ENCODE data around the gene PRKD1. TPM values are rescaled to one million over a fixed set of nuclear protein-coding genes. Genes with fewer than 3 reads are reported as not detected.

Gene PRKD1
- polyA plus RNA-seq, 1 of the 3 experiments (the other 2 are of a cell fraction): 0.07 TPM

DNA sequence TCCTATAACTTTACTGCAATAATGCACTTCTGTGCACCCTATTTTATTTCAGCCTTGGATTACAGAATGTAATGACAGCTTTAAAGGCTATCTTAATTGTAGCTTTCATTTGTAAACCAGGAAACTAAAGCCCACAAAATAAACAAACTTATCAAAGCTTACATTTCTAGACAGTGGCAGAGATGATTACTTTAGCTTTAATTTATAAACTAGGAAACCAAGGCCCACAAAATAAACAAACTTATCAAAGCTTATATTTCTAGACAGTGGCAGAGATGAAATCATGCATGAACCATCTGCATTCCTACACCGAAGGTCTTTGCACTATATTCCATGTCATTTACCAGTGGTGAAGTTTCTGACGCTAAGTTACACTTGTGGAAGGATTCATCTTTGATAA is 74.4 kb downstream of the PRKD1 start:
- no peaks in the 10 kb centered on the region for H3K27me3 ChIP-seq (ENCODE audit: insufficient read depth)
- H3F3A ChIP-seq (replicated peaks; ENCODE audit: insufficient read depth): no peaks in the 10 kb centered on the region
- H3K27ac ChIP-seq (ENCODE audit: low read depth in 2 of 2, low read length in 1 of 2): no peak overlapping the region
- no peaks in the 10 kb centered on the region for H3K79me2 ChIP-seq (ENCODE audit: insufficient read depth)
- no peaks in the 10 kb centered on the region for H3K9me2 ChIP-seq
- H3K9ac ChIP-seq: no peak overlapping the region
- POLR2A ChIA-PET: no interaction called here
- H2AFZ ChIP-seq (ENCODE audit: low read depth): no peak overlapping the region
- no peak for TF ChIP-seq RCOR1 (IDR thresholded peaks at IDR 0.05; ENCODE audit: low read length)
- no peak overlapping the region for H3K4me2 ChIP-seq
- H3K9me3 ChIP-seq: no peaks in the 10 kb centered on the region
- H3K4me1 ChIP-seq (ENCODE audit: control insufficient read depth in 1 of 2, insufficient read depth in 2 of 2, low read depth in 1 of 2, low read length in 1 of 2): no peaks in the 10 kb centered on the region
- H3K4me3 ChIP-seq (ENCODE audit: low read depth in 2 of 2, low read length in 1 of 2): no peak overlapping the region
- CTCF ChIA-PET: no interaction called here
- H4K20me1 ChIP-seq (ENCODE audit: insufficient read depth): no peaks in the 10 kb centered on the region
- DNase-seq: no peak
- H3K36me3 ChIP-seq (replicated peaks in 1 of 2; ENCODE audit: control insufficient read depth in 1 of 2, insufficient read depth in 2 of 2, low read length in 1 of 2): no peaks in the 10 kb centered on the region
- 22% methylated on average over 2 of the region's 2 CpGs for WGBS (ENCODE audit: low lambda C conversion rate)

DNA sequence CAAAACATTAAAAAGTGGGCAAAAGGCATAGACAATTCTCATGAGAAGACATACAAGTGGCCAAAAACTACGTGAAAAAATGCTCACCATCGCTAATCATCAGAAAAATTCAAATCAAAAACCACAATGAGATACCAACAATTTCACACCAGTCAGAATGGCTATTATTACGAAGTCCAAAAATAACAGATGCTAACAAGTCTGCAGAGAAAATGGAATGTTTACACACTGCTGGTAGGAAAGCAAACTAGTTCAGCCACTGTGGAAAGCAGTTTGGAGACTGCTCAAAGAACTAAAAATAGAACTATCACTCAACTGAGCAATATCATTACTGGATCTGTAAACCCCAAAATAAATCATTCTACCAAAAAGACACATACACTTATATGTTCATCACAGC is 76.2 kb downstream of the PRKD1 start:
- Histone ChIP-seq H3K27ac (ENCODE audit: low read depth in 2 of 2, low read length in 1 of 2) (no peak overlapping the region), H2AFZ (ENCODE audit: low read depth) (no peak overlapping the region), H3K79me2 (ENCODE audit: insufficient read depth) (no peaks in the 10 kb centered on the region), H3K9ac (no peak overlapping the region), H3F3A (replicated peaks; ENCODE audit: insufficient read depth) (no peaks in the 10 kb centered on the region), H3K36me3 (replicated peaks in 1 of 2; ENCODE audit: control insufficient read depth in 1 of 2, insufficient read depth in 2 of 2, low read length in 1 of 2) (no peaks in the 10 kb centered on the region), H3K27me3 (ENCODE audit: insufficient read depth) (no peaks in the 10 kb centered on the region), H3K9me3 (no peaks in the 10 kb centered on the region), H3K4me1 (ENCODE audit: control insufficient read depth in 1 of 2, insufficient read depth in 2 of 2, low read depth in 1 of 2, low read length in 1 of 2) (no peaks in the 10 kb centered on the region), H3K4me3 (ENCODE audit: low read depth in 2 of 2, low read length in 1 of 2) (no peak overlapping the region), H3K9me2 (no peaks in the 10 kb centered on the region), H4K20me1 (ENCODE audit: insufficient read depth) (no peaks in the 10 kb centered on the region), H3K4me2 (no peak overlapping the region)
- POLR2A ChIA-PET: no interaction called here
- WGBS (ENCODE audit: low lambda C conversion rate): 2% methylated on average over 3 of the region's 3 CpGs
- TF ChIP-seq FOXM1 (IDR thresholded peaks at IDR 0.05; ENCODE audit: low read depth): no peak
- TF ChIP-seq NRF1 (IDR thresholded peaks at IDR 0.05; ENCODE audit: low read depth, low read length): no peak
- no peak for TF ChIP-seq GATA2 (CRISPR knock-in tag; IDR thresholded peaks at IDR 0.05)
- no peak for TF ChIP-seq RCOR1 (IDR thresholded peaks at IDR 0.05; ENCODE audit: low read length)
- no peak for TF ChIP-seq RXRA (IDR thresholded peaks at IDR 0.05; ENCODE audit: borderline replicate concordance, low read depth)
- CTCF ChIA-PET: no interaction called here
- DNase-seq: no peak

DNA sequence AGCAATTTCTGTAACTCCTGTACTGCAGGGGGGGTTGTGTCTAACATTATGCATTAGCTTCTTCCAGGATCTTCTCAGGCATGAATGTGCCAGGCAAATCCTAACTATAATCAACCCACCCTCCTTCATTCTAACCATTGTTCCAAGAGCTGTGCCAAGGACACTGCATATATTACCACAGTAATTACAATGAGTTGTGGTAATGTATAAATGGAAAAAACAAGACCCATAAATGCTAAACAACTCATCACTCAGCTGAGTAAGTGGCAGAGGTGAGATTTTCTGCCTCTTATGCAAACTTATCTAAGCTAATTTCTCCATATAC is 80.6 kb downstream of the PRKD1 start:
- Histone ChIP-seq H4K20me1 (ENCODE audit: insufficient read depth) (no peaks in the 10 kb centered on the region), H3K27me3 (ENCODE audit: insufficient read depth) (no peaks in the 10 kb centered on the region), H3K79me2 (ENCODE audit: insufficient read depth) (no peaks in the 10 kb centered on the region), H3K4me3 (ENCODE audit: low read depth in 2 of 2, low read length in 1 of 2) (no peak overlapping the region), H3F3A (replicated peaks; ENCODE audit: insufficient read depth) (no peaks in the 10 kb centered on the region), H3K4me2 (no peak overlapping the region), H3K4me1 (ENCODE audit: control insufficient read depth in 1 of 2, insufficient read depth in 2 of 2, low read depth in 1 of 2, low read length in 1 of 2) (no peaks in the 10 kb centered on the region), H3K36me3 (replicated peaks in 1 of 2; ENCODE audit: control insufficient read depth in 1 of 2, insufficient read depth in 2 of 2, low read length in 1 of 2) (no peaks in the 10 kb centered on the region), H3K9me3 (no peaks in the 10 kb centered on the region), H3K9ac (no peak overlapping the region), H3K9me2 (no peaks in the 10 kb centered on the region), H2AFZ (ENCODE audit: low read depth) (no peak overlapping the region), H3K27ac (ENCODE audit: low read depth in 2 of 2, low read length in 1 of 2) (no peak overlapping the region)
- no peak for DNase-seq
- CTCF ChIA-PET: no interaction called here
- TF ChIP-seq, protein P1, sequence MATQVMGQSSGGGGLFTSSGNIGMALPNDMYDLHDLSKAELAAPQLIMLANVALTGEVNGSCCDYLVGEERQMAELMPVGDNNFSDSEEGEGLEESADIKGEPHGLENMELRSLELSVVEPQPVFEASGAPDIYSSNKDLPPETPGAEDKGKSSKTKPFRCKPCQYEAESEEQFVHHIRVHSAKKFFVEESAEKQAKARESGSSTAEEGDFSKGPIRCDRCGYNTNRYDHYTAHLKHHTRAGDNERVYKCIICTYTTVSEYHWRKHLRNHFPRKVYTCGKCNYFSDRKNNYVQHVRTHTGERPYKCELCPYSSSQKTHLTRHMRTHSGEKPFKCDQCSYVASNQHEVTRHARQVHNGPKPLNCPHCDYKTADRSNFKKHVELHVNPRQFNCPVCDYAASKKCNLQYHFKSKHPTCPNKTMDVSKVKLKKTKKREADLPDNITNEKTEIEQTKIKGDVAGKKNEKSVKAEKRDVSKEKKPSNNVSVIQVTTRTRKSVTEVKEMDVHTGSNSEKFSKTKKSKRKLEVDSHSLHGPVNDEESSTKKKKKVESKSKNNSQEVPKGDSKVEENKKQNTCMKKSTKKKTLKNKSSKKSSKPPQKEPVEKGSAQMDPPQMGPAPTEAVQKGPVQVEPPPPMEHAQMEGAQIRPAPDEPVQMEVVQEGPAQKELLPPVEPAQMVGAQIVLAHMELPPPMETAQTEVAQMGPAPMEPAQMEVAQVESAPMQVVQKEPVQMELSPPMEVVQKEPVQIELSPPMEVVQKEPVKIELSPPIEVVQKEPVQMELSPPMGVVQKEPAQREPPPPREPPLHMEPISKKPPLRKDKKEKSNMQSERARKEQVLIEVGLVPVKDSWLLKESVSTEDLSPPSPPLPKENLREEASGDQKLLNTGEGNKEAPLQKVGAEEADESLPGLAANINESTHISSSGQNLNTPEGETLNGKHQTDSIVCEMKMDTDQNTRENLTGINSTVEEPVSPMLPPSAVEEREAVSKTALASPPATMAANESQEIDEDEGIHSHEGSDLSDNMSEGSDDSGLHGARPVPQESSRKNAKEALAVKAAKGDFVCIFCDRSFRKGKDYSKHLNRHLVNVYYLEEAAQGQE (IDR thresholded peaks at IDR 0.05; ENCODE audit: low read depth, low read length): no peak
- TF ChIP-seq, protein P2, sequence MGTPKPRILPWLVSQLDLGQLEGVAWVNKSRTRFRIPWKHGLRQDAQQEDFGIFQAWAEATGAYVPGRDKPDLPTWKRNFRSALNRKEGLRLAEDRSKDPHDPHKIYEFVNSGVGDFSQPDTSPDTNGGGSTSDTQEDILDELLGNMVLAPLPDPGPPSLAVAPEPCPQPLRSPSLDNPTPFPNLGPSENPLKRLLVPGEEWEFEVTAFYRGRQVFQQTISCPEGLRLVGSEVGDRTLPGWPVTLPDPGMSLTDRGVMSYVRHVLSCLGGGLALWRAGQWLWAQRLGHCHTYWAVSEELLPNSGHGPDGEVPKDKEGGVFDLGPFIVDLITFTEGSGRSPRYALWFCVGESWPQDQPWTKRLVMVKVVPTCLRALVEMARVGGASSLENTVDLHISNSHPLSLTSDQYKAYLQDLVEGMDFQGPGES (IDR thresholded peaks at IDR 0.05; ENCODE audit: low read depth, low read length): no peak
- TF ChIP-seq ELF1 (IDR thresholded peaks at IDR 0.05) (no peak), TCF12 (IDR thresholded peaks at IDR 0.05) (no peak), MEF2A (IDR thresholded peaks at IDR 0.05; ENCODE audit: borderline replicate concordance, low read depth) (no peak), RFX5 (IDR thresholded peaks at IDR 0.05; ENCODE audit: low read length) (no peak), NRF1 (IDR thresholded peaks at IDR 0.05; ENCODE audit: low read depth, low read length) (no peak), GABPA (IDR thresholded peaks at IDR 0.05; ENCODE audit: low read depth) (no peak), RXRA (IDR thresholded peaks at IDR 0.05; ENCODE audit: borderline replicate concordance, low read depth) (no peak), POLR2AphosphoS5 (IDR thresholded peaks at IDR 0.05; ENCODE audit: low read depth, low read length) (no peak)
- TF ChIP-seq, protein P3, sequence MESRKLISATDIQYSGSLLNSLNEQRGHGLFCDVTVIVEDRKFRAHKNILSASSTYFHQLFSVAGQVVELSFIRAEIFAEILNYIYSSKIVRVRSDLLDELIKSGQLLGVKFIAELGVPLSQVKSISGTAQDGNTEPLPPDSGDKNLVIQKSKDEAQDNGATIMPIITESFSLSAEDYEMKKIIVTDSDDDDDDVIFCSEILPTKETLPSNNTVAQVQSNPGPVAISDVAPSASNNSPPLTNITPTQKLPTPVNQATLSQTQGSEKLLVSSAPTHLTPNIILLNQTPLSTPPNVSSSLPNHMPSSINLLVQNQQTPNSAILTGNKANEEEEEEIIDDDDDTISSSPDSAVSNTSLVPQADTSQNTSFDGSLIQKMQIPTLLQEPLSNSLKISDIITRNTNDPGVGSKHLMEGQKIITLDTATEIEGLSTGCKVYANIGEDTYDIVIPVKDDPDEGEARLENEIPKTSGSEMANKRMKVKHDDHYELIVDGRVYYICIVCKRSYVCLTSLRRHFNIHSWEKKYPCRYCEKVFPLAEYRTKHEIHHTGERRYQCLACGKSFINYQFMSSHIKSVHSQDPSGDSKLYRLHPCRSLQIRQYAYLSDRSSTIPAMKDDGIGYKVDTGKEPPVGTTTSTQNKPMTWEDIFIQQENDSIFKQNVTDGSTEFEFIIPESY (IDR thresholded peaks at IDR 0.05; ENCODE audit: borderline replicate concordance, low read depth): no peak
- TF ChIP-seq, protein P4, sequence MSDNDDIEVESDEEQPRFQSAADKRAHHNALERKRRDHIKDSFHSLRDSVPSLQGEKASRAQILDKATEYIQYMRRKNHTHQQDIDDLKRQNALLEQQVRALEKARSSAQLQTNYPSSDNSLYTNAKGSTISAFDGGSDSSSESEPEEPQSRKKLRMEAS (IDR thresholded peaks at IDR 0.05; ENCODE audit: low read depth): no peak
- POLR2A ChIA-PET: no interaction called here

Data from SK-N-SH (cell line).